HL-60 (cell line): ENCODE results near the gene MTIF2.

Experiments used
- CTCF ChIP-seq: IDR thresholded peaks from one replicate; pipeline ENCODE4 v1.5.1; 2011; ENCODE audit warnings: low read length, control low read depth, inconsistent platforms; ENCODE audit not compliant: insufficient read depth
- GABPA ChIP-seq: IDR thresholded peaks from 2 replicates; pipeline ENCODE4 v1.6.1; 2012; ENCODE audit warnings: low read depth
- POLR2AphosphoS5 ChIP-seq: IDR thresholded peaks from 2 replicates; pipeline ENCODE4 v1.6.1; 2012; ENCODE audit warnings: low read depth
- REST ChIP-seq: IDR thresholded peaks from 2 replicates; pipeline ENCODE4 v1.6.1; 2012; ENCODE audit warnings: low read depth; ENCODE audit not compliant: insufficient replicate concordance

- TF ChIP-seq CTCF, result no peak
- no peak for TF ChIP-seq GABPA
- TF ChIP-seq POLR2AphosphoS5, result peak; percentile 53
- no peak for TF ChIP-seq REST
Observed at GRCh38 chr2:55235724-55236538, 33.1 kb downstream of the MTIF2 start.
